ENCODE data around the gene KTN1. TPM values are rescaled to one million over a fixed set of nuclear protein-coding genes. Genes with fewer than 3 reads are reported as not detected.

The KTN1 gene
- total RNA-seq, 2 experiments from 2014 or later: 90.0 to 94.1 TPM

DNA sequence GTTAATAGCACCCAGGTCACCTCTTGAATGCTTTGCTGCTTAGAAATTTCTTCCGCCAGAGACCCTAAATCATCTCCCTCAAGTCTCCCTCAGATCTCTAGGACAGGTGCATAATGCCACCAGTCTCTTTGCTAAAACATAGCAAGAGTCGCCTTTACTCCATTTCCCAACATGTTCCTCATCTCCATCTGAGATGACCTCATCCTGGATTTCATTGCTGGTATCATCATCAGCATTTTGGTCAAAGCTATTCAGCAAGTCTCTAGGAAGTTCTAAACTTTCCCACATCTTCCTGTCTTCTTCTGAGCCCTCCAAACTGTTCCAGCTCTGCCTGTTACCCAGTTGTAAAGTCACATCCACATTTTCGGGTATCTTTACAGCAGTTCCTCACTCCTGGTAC is 41.0 kb downstream of the KTN1 start:
- Mint-ChIP-seq H3K27ac (no peak overlapping the region), H3K9me3 (peaks cover 2% of the 10 kb centered on the region), H3K36me3 (ENCODE audit: low read depth) (peaks cover 72% of the 10 kb centered on the region), H3K4me3 (no peak overlapping the region), H3K4me1 (ENCODE audit: low read depth) (no peaks in the 10 kb centered on the region), H3K27me3 (ENCODE audit: low read depth) (no peaks in the 10 kb centered on the region)
- intact Hi-C loops (cut with micrococcal nuclease): no loop called here
- CTCF ChIA-PET: interaction anchor here (0.8 kb wide), 1 partner anchor 12 kb away, joined by 4 read pairs; no protein-coding TSS in a partner anchor
- DNase-seq: no peak

- CTCF ChIA-PET: interaction anchor here (0.7 to 0.8 kb wide), 2 partner anchors 11 to 39 kb away, joined by 3 to 4 read pairs; no protein-coding TSS in a partner anchor
- peaks cover 71% of the 10 kb centered on the region for H3K36me3 Mint-ChIP-seq (ENCODE audit: low read depth)
- DNase-seq: no peak
- no peaks in the 10 kb centered on the region for H3K27me3 Mint-ChIP-seq (ENCODE audit: low read depth)
- intact Hi-C loops (cut with micrococcal nuclease): no loop called here
- no peaks in the 10 kb centered on the region for H3K4me1 Mint-ChIP-seq (ENCODE audit: low read depth)
- no peak overlapping the region for H3K27ac Mint-ChIP-seq
- H3K4me3 Mint-ChIP-seq: no peak overlapping the region
- peaks cover 2% of the 10 kb centered on the region for H3K9me3 Mint-ChIP-seq
Observed at GRCh38 chr14:55621391-55621790, 41.4 kb downstream of the KTN1 start.

GRCh38 chr14:55624913-55625312 is 44.9 kb downstream of the KTN1 start:
- intact Hi-C loops (cut with micrococcal nuclease): no loop called here
- no peaks in the 10 kb centered on the region for H3K9me3 Mint-ChIP-seq

DNA sequence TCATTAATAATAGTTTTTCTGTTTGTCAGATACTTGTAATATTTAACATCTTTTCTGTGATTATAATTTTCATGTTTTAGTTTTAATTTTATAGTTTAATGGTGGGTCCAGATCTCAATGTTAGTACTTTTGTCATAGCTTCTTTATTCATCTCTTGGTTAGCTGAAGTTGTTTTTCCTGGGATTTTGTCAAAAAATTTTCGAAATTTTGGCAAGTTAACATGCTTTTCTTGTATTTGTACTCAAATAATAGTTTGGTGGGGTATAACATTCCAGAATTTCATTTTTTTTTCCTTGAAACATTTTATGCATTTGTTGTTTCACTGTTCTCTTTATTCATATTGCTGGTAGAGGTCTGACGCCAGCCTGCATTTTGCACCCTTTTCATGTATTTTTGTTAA is 45.5 kb downstream of the KTN1 start:
- Mint-ChIP-seq H3K36me3 (ENCODE audit: low read depth) (peaks cover 57% of the 10 kb centered on the region), H3K27ac (no peak overlapping the region)

More at GRCh38 chr14:55624913-55625312, 44.9 kb downstream of the KTN1 start:
- no peak for DNase-seq
- H3K4me1 Mint-ChIP-seq (ENCODE audit: low read depth): no peaks in the 10 kb centered on the region
- CTCF ChIA-PET: no interaction called here
- no peak overlapping the region for H3K4me3 Mint-ChIP-seq
- H3K27me3 Mint-ChIP-seq (ENCODE audit: low read depth): no peaks in the 10 kb centered on the region
- H3K27ac Mint-ChIP-seq: no peak overlapping the region
- H3K36me3 Mint-ChIP-seq (ENCODE audit: low read depth): peaks cover 57% of the 10 kb centered on the region

DNA sequence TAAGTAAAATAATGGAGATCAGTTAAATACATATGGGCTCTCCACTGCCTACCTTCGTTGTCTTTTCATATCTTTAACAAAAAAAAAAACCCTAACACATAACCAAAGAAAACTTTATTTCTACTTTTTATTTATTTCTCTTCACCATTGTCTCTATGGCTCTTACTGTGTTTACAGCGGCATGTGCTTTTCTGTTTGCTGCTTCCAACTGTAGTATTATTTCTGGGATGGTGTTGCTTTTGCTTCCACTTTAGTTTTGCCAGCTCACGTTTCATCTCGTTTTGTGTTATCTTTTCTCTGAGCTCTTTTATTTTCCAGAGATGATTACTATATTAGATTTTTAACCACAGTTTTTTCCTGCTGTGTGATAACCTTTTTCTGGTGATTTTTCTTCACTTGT is 46.1 kb downstream of the KTN1 start:
- CTCF ChIA-PET: interaction anchor here (0.6 kb wide), 1 partner anchor 666 kb away, joined by 9 read pairs; no protein-coding TSS in a partner anchor
- Mint-ChIP-seq H3K4me3 (no peak overlapping the region), H3K4me1 (ENCODE audit: low read depth) (no peaks in the 10 kb centered on the region), H3K27me3 (ENCODE audit: low read depth) (no peaks in the 10 kb centered on the region), H3K36me3 (ENCODE audit: low read depth) (peaks cover 54% of the 10 kb centered on the region), H3K27ac (no peak overlapping the region), H3K9me3 (no peaks in the 10 kb centered on the region)
- intact Hi-C loops (cut with micrococcal nuclease): no loop called here
- no peak for DNase-seq

More for the DNA sequence above, 45.5 kb downstream of the KTN1 start:
- CTCF ChIA-PET: no interaction called here
- H3K9me3 Mint-ChIP-seq: no peaks in the 10 kb centered on the region
- no peak overlapping the region for H3K4me3 Mint-ChIP-seq
- no peak for DNase-seq
- H3K27me3 Mint-ChIP-seq (ENCODE audit: low read depth): no peaks in the 10 kb centered on the region
- no peaks in the 10 kb centered on the region for H3K4me1 Mint-ChIP-seq (ENCODE audit: low read depth)
- intact Hi-C loops (cut with micrococcal nuclease): no loop called here

- Mint-ChIP-seq H3K4me3 (no peak overlapping the region), H3K27ac (no peak overlapping the region), H3K4me1 (ENCODE audit: low read depth) (no peaks in the 10 kb centered on the region), H3K9me3 (no peaks in the 10 kb centered on the region), H3K36me3 (ENCODE audit: low read depth) (peaks cover 41% of the 10 kb centered on the region), H3K27me3 (ENCODE audit: low read depth) (no peaks in the 10 kb centered on the region)
- CTCF ChIA-PET: interaction anchor here (0.8 kb wide), 1 partner anchor 846 kb away, joined by 3 read pairs; no protein-coding TSS in a partner anchor
- DNase-seq: no peak
- intact Hi-C loops (cut with micrococcal nuclease): no loop called here
Observed at GRCh38 chr14:55628426-55628825, 48.4 kb downstream of the KTN1 start.

GRCh38 chr14:55638665-55639064 is 58.7 kb downstream of the KTN1 start:
- Mint-ChIP-seq H3K27me3 (ENCODE audit: low read depth) (no peaks in the 10 kb centered on the region), H3K4me3 (no peak overlapping the region), H3K9me3 (no peaks in the 10 kb centered on the region), H3K27ac (no peak overlapping the region), H3K36me3 (ENCODE audit: low read depth) (peaks cover 18% of the 10 kb centered on the region), H3K4me1 (ENCODE audit: low read depth) (no peaks in the 10 kb centered on the region)
- no peak for DNase-seq
- CTCF ChIA-PET: interaction anchor here (0.9 kb wide), 2 partner anchors 24 to 193 kb away, joined by 3 read pairs; no protein-coding TSS in a partner anchor
- intact Hi-C loops (cut with micrococcal nuclease): no loop called here

- peaks cover 17% of the 10 kb centered on the region for H3K36me3 Mint-ChIP-seq (ENCODE audit: low read depth)
- intact Hi-C loops (cut with micrococcal nuclease): no loop called here
- H3K27ac Mint-ChIP-seq: no peak overlapping the region
- CTCF ChIA-PET: interaction anchor here (0.6 to 1.0 kb wide), 4 partner anchors 22 to 395 kb away, joined by 3 to 4 read pairs (median 4); no protein-coding TSS in a partner anchor
- H3K9me3 Mint-ChIP-seq: no peaks in the 10 kb centered on the region
- peaks cover 2% of the 10 kb centered on the region for H3K4me1 Mint-ChIP-seq (ENCODE audit: low read depth)
- no peaks in the 10 kb centered on the region for H3K27me3 Mint-ChIP-seq (ENCODE audit: low read depth)
- H3K4me3 Mint-ChIP-seq: no peak overlapping the region
- DNase-seq: no peak
Observed at GRCh38 chr14:55641290-55641689, 61.3 kb downstream of the KTN1 start.

DNA sequence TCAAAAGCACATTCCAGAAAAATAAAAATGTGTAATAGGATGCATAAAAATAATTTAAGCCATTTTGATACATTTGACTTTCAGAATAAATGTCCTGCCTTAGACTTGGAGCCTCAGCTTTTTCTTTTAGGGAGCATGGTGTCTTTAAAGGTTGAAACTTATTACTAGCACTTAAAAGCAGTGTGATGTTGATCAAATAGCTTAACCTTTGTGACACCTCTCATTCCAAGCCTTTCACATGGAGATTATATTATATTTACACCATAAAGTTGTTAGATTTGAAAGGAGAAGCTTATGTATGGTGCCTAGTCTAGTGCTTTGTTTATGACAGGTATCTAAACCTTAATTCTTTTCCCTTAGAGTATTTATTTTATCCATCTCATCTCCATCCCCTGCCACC is 61.9 kb downstream of the KTN1 start:
- Mint-ChIP-seq H3K9me3 (no peaks in the 10 kb centered on the region), H3K4me3 (no peak overlapping the region), H3K4me1 (ENCODE audit: low read depth) (peaks cover 2% of the 10 kb centered on the region), H3K36me3 (ENCODE audit: low read depth) (peaks cover 19% of the 10 kb centered on the region), H3K27me3 (ENCODE audit: low read depth) (no peaks in the 10 kb centered on the region), H3K27ac (no peak overlapping the region)
- intact Hi-C loops (cut with micrococcal nuclease): no loop called here
- CTCF ChIA-PET: interaction anchor here (0.6 to 1.0 kb wide), 2 partner anchors 64 to 394 kb away, joined by 3 to 4 read pairs; no protein-coding TSS in a partner anchor
- DNase-seq: no peak

DNA sequence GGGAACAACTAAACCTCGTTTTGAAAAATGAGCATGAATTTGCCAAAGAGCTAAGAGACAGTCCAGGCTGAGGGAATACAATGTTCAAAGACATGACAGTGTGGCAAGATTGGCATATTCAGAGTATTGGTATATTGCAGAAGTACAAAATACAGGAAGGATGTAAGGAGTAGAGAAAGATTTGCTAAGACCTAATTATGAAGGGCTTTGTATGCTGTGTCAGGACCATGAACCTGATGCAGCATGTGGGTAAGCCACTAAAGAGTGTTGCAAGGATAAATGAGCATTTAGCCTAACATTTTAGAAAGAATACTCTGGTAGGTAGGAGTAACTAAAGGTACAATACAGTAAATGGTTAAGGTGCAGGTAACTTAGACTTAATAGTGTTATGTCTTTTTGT is 65.1 kb downstream of the KTN1 start:
- Mint-ChIP-seq H3K27ac (no peak overlapping the region), H3K27me3 (ENCODE audit: low read depth) (no peaks in the 10 kb centered on the region), H3K9me3 (no peaks in the 10 kb centered on the region), H3K36me3 (ENCODE audit: low read depth) (peaks cover 24% of the 10 kb centered on the region), H3K4me3 (no peak overlapping the region), H3K4me1 (ENCODE audit: low read depth) (peaks cover 2% of the 10 kb centered on the region)
- DNase-seq: no peak
- CTCF ChIA-PET: no interaction called here
- intact Hi-C loops (cut with micrococcal nuclease): no loop called here

GRCh38 chr14:55645845-55646832 is 66.1 kb downstream of the KTN1 start:
- DNase-seq: no peak
- Mint-ChIP-seq H3K4me3 (no peak overlapping the region), H3K36me3 (ENCODE audit: low read depth) (peaks cover 27% of the 10 kb centered on the region), H3K27me3 (ENCODE audit: low read depth) (no peaks in the 10 kb centered on the region), H3K27ac (no peak overlapping the region), H3K9me3 (no peaks in the 10 kb centered on the region), H3K4me1 (ENCODE audit: low read depth) (peaks cover 6% of the 10 kb centered on the region)
- intact Hi-C loops (cut with micrococcal nuclease): no loop called here
- CTCF ChIA-PET: no interaction called here

DNA sequence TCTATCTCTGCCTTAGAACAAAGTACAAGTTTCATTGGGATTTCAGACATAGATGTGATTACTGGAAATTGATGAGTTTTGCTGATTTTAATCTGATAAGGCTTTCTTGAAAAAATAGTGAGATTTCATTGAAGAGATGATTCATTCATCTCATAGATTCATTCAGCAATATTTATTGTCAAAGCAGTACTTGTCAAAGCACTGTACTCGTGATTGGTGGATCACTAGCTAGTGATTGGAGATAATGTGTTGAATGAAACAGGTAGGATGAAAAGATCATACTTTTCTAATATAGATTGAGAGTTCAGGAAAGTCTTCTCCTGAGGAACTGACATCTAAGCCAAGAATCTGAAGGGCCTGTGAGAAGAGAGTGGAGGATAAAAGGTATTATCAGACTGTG is 71.0 kb downstream of the KTN1 start:
- CTCF ChIA-PET: no interaction called here
- intact Hi-C loops (cut with micrococcal nuclease): no loop called here
- no peak overlapping the region for H3K27ac Mint-ChIP-seq
- H3K4me1 Mint-ChIP-seq (ENCODE audit: low read depth): peaks cover 4% of the 10 kb centered on the region
- DNase-seq: no peak
- peaks cover 36% of the 10 kb centered on the region for H3K36me3 Mint-ChIP-seq (ENCODE audit: low read depth)
- H3K27me3 Mint-ChIP-seq (ENCODE audit: low read depth): no peaks in the 10 kb centered on the region
- no peaks in the 10 kb centered on the region for H3K9me3 Mint-ChIP-seq
- H3K4me3 Mint-ChIP-seq: no peak overlapping the region

DNA sequence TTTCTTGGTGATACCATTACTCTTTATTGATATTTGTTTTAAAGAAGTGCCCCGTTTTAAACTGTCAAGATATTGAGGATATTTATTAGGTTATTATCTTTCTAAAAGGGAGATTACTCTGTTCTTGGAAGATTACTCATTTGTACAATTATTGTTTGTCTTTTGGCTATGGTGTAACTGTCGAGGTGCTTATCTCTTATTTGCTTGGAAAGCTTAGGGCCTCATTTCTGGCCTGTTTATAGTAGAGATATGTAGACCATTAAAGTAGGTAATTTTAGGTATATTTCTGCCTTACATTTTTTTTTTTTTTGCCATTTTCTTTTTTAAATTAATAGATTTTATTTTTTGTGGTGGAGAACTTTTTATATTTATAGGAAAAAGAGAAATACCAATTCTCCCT is 74.2 kb downstream of the KTN1 start:
- peaks cover 4% of the 10 kb centered on the region for H3K4me1 Mint-ChIP-seq (ENCODE audit: low read depth)
- H3K36me3 Mint-ChIP-seq (ENCODE audit: low read depth): peaks cover 31% of the 10 kb centered on the region

More for the DNA sequence above, 74.2 kb downstream of the KTN1 start:
- CTCF ChIA-PET: no interaction called here
- no peak for DNase-seq
- H3K4me3 Mint-ChIP-seq: no peak overlapping the region
- no peaks in the 10 kb centered on the region for H3K9me3 Mint-ChIP-seq
- no peaks in the 10 kb centered on the region for H3K27me3 Mint-ChIP-seq (ENCODE audit: low read depth)
- no peak overlapping the region for H3K27ac Mint-ChIP-seq
- intact Hi-C loops (cut with micrococcal nuclease): no loop called here
